Fibroblast of lung (primary cell): Measurements from ENCODE around the gene C2orf81.

Experiments used
- EZH2 ChIP-seq: IDR thresholded peaks from 2 replicates; pipeline ENCODE4 v1.5.1; 2012; ENCODE audit warnings: low read length, control low read depth, mild to moderate bottlenecking; ENCODE audit errors: missing control alignments
- TF ChIP-seq, protein P1 (sequence below), 2 donors: IDR thresholded peaks in 1 of 2; conservative IDR thresholded peaks in 1 of 2; 1 replicate in 1 of 2; 2 replicates in 1 of 2; pipeline ENCODE4 v1.5.1; 2011 to 2012; ENCODE audit warnings: low read length in 2 of 2, control low read depth in 1 of 2, inconsistent platforms in 1 of 2, low read depth in 1 of 2, mild to moderate bottlenecking in 1 of 2

DNA sequence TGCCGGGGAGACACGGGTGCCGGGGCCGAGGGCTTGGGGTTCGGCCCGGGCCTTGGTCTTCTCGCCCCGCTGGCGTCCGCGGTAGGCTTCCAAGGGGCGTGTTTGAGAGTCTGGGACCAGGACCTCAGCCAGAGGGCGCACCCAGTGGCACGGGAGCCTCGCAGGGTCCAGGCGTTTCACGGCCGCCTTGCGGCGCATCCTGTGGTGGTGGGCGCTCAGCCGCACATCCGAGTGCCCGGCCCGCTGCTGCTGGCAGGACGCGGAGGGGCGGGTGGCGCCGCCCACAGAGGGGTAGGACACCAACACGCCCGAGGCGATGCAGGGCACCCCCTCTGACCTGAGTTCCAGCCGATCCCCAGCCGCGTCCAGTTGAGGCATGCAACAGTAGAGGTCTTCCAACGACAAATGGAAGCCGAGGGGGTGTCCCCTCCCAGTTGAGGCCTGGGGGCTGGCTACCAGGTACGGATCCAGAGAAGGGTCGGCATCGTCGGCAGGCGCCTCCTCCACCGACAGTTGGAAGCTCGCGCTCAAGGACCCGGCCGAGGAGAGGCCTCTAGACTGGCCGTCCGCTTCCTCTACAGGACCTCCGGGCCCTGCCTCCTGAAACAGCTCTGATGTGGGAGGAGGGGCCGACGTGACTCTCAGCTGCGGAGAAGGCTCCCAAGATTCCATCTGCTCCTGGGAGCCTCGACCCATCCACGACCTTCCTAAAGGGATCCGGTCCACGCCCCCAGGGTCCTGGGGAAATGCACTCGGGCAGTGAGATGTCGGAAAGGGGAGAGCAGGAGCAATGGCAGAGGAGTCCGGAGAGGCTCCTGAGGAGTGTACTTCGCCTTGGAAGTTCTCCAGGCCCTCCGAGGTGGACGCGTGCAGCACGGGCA is 6.3 kb downstream of the C2orf81 start:
- TF ChIP-seq, protein P1, sequence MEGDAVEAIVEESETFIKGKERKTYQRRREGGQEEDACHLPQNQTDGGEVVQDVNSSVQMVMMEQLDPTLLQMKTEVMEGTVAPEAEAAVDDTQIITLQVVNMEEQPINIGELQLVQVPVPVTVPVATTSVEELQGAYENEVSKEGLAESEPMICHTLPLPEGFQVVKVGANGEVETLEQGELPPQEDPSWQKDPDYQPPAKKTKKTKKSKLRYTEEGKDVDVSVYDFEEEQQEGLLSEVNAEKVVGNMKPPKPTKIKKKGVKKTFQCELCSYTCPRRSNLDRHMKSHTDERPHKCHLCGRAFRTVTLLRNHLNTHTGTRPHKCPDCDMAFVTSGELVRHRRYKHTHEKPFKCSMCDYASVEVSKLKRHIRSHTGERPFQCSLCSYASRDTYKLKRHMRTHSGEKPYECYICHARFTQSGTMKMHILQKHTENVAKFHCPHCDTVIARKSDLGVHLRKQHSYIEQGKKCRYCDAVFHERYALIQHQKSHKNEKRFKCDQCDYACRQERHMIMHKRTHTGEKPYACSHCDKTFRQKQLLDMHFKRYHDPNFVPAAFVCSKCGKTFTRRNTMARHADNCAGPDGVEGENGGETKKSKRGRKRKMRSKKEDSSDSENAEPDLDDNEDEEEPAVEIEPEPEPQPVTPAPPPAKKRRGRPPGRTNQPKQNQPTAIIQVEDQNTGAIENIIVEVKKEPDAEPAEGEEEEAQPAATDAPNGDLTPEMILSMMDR (conservative IDR thresholded peaks at IDR 0.05 in 1 of 2, IDR thresholded peaks at IDR 0.05 in 1 of 2; ENCODE audit: low read depth in 1 of 2, low read length in 2 of 2), result peak in 1 of 2 donors; percentile 37
- no peak for TF ChIP-seq EZH2
